Right renal pelvis (tissue), 4 donors: ENCODE data around the gene PEMT. TPM values are rescaled to one million over a fixed set of nuclear protein-coding genes. Genes with fewer than 3 reads are reported as not detected.
"Not testable (repeated sequence)": the region's sequence is repeated elsewhere in the genome, so short reads cannot be mapped to it uniquely, and the experiment has no call there.

ENCODE experiments used
- DNase-seq, 4 donors: peaks; one replicate each; pipeline ENCODE4 v3.0.0-alpha.2; 2013; ENCODE audit warnings: low read depth in 4 of 4, low spot score in 3 of 4, missing footprints in 1 of 4
- polyA plus RNA-seq, 4 donors: library from polyadenylated mRNA; unstranded; fragments of 120-200 nt; gene quantifications; one replicate each; pipeline ENCODE4 v1.2.1, GENCODE V29; 2013; ENCODE audit not compliant: insufficient read length in 4 of 4

PEMT gene
- polyA plus RNA-seq, 4 donors, result 30.5 to 38.0 (median 32.5) TPM

- DNase-seq, result no peak
Observed at GRCh38 chr17:17493249-17493985, 98.1 kb downstream of the PEMT start.

- no peak for DNase-seq
Observed at GRCh38 chr17:17492571-17492970, 98.9 kb downstream of the PEMT start.

- DNase-seq, result no peak
Observed at GRCh38 chr17:17492085-17492484, 99.4 kb downstream of the PEMT start.

GRCh38 chr17:17491546-17491988 lies 99.9 kb downstream of the PEMT start:
- no peak for DNase-seq

- no peak for DNase-seq
Observed at GRCh38 chr17:17491031-17491471, 100.5 kb downstream of the PEMT start.

GRCh38 chr17:17487998-17488397 lies 103.5 kb downstream of the PEMT start:
- no peak for DNase-seq

- DNase-seq, result not testable (repeated sequence)
Observed at GRCh38 chr17:17486416-17486815, 105.1 kb downstream of the PEMT start.

- no peak for DNase-seq
Observed at GRCh38 chr17:17485420-17485819, 106.1 kb downstream of the PEMT start.

GRCh38 chr17:17484451-17484899 lies 107.0 kb downstream of the PEMT start:
- no peak for DNase-seq

- no peak for DNase-seq
Observed at GRCh38 chr17:17481860-17482259, 109.6 kb downstream of the PEMT start.

GRCh38 chr17:17480593-17481148 lies 110.8 kb downstream of the PEMT start:
- DNase-seq, result no peak

- DNase-seq, result no peak
Observed at GRCh38 chr17:17479209-17479608, 112.3 kb downstream of the PEMT start.

GRCh38 chr17:17476865-17477467 lies 114.5 kb downstream of the PEMT start, which contains the start of gene MED9:
Gene MED9, plus strand, starts transcription at chr17:17477000. Its CDS starts 42 bp downstream, at chr17:17477042.
- DNase-seq, result peak; percentile 83 to 88 (median 87)

- no peak for DNase-seq
Observed at GRCh38 chr17:17474341-17474740, 117.2 kb downstream of the PEMT start.

GRCh38 chr17:17472333-17472920 lies 119.1 kb downstream of the PEMT start:
- DNase-seq, result no peak

- DNase-seq, result no peak
Observed at GRCh38 chr17:17469996-17470395, 121.5 kb downstream of the PEMT start.

- DNase-seq, result no peak
Observed at GRCh38 chr17:17469358-17469757, 122.2 kb downstream of the PEMT start.

GRCh38 chr17:17468217-17469010 lies 123.1 kb downstream of the PEMT start:
- DNase-seq, result no peak

GRCh38 chr17:17467720-17468119 lies 123.8 kb downstream of the PEMT start:
- no peak for DNase-seq

GRCh38 chr17:17467016-17467415 lies 124.5 kb downstream of the PEMT start:
- DNase-seq, result no peak
